Measurements from ENCODE around the gene CD3G.

The CD3G gene

GRCh38 chr11:118321386-118322082 is 22.6 kb upstream of the CD3G start:
- in situ Hi-C loops (cut with HindIII; ENCODE audit: low sequenced_read_pairs): no loop called here

- in situ Hi-C loops (cut with HindIII; ENCODE audit: low sequenced_read_pairs): no loop called here
These were observed 21.4 kb upstream of the CD3G start for GRCh38 chr11:118322721-118323120.

- in situ Hi-C loops (cut with HindIII; ENCODE audit: low sequenced_read_pairs): no loop called here
These were observed 18.9 kb upstream of the CD3G start for GRCh38 chr11:118325283-118325682.

GRCh38 chr11:118328745-118329144 is 15.4 kb upstream of the CD3G start:
- in situ Hi-C loops (cut with HindIII; ENCODE audit: low sequenced_read_pairs): no loop called here

- in situ Hi-C loops (cut with HindIII; ENCODE audit: low sequenced_read_pairs): no loop called here
These were observed 9.4 kb upstream of the CD3G start for GRCh38 chr11:118334745-118335144.

- in situ Hi-C loops (cut with HindIII; ENCODE audit: low sequenced_read_pairs): no loop called here
These were observed 5.5 kb upstream of the CD3G start for GRCh38 chr11:118338637-118339061.

GRCh38 chr11:118339281-118339961 is 4.7 kb upstream of the CD3G start:
- in situ Hi-C loops (cut with HindIII; ENCODE audit: low sequenced_read_pairs): no loop called here

- in situ Hi-C loops (cut with HindIII; ENCODE audit: low sequenced_read_pairs): no loop called here
These were observed 3.7 kb upstream of the CD3G start for GRCh38 chr11:118340449-118340848.

GRCh38 chr11:118341261-118341660 is 2.9 kb upstream of the CD3G start:
- in situ Hi-C loops (cut with HindIII; ENCODE audit: low sequenced_read_pairs): no loop called here

GRCh38 chr11:118341815-118342489 is 2.2 kb upstream of the CD3G start:
- in situ Hi-C loops (cut with HindIII; ENCODE audit: low sequenced_read_pairs): no loop called here

- in situ Hi-C loops (cut with HindIII; ENCODE audit: low sequenced_read_pairs): no loop called here
These were observed 1.5 kb upstream of the CD3G start, which contains the start of gene CD3D for GRCh38 chr11:118342503-118343161. Gene CD3D (minus strand): TSS chr11:118342705. CDS start chr11:118342607, 98 bp downstream.

- in situ Hi-C loops (cut with HindIII; ENCODE audit: low sequenced_read_pairs): no loop called here
These were observed 896 bp upstream of the CD3G start for GRCh38 chr11:118343248-118343647.

GRCh38 chr11:118349475-118349874 is 5.3 kb downstream of the CD3G start:
- in situ Hi-C loops (cut with HindIII; ENCODE audit: low sequenced_read_pairs): no loop called here

GRCh38 chr11:118353084-118353710 is 9.1 kb downstream of the CD3G start:
- in situ Hi-C loops (cut with HindIII; ENCODE audit: low sequenced_read_pairs): no loop called here

GRCh38 chr11:118358071-118358470 is 13.9 kb downstream of the CD3G start:
- in situ Hi-C loops (cut with HindIII; ENCODE audit: low sequenced_read_pairs): no loop called here

- in situ Hi-C loops (cut with HindIII; ENCODE audit: low sequenced_read_pairs): no loop called here
These were observed 15.3 kb downstream of the CD3G start, which contains the start of gene UBE4A for GRCh38 chr11:118359295-118359958. Gene UBE4A (plus strand): TSS chr11:118359600. CDS start chr11:118365081, 5,481 bp downstream.

GRCh38 chr11:118364956-118365615 is 20.9 kb downstream of the CD3G start:
- in situ Hi-C loops (cut with HindIII; ENCODE audit: low sequenced_read_pairs): loop anchor here (5.0 kb wide), 1 partner anchor 88 kb away; no protein-coding TSS in a partner anchor

GRCh38 chr11:118366287-118366686 is 22.1 kb downstream of the CD3G start:
- in situ Hi-C loops (cut with HindIII; ENCODE audit: low sequenced_read_pairs): no loop called here

GRCh38 chr11:118370774-118371173 is 26.6 kb downstream of the CD3G start:
- in situ Hi-C loops (cut with HindIII; ENCODE audit: low sequenced_read_pairs): no loop called here

GRCh38 chr11:118373263-118373662 is 29.1 kb downstream of the CD3G start:
- in situ Hi-C loops (cut with HindIII; ENCODE audit: low sequenced_read_pairs): no loop called here
